Measurements from ENCODE around the gene UVSSA.

DNA sequence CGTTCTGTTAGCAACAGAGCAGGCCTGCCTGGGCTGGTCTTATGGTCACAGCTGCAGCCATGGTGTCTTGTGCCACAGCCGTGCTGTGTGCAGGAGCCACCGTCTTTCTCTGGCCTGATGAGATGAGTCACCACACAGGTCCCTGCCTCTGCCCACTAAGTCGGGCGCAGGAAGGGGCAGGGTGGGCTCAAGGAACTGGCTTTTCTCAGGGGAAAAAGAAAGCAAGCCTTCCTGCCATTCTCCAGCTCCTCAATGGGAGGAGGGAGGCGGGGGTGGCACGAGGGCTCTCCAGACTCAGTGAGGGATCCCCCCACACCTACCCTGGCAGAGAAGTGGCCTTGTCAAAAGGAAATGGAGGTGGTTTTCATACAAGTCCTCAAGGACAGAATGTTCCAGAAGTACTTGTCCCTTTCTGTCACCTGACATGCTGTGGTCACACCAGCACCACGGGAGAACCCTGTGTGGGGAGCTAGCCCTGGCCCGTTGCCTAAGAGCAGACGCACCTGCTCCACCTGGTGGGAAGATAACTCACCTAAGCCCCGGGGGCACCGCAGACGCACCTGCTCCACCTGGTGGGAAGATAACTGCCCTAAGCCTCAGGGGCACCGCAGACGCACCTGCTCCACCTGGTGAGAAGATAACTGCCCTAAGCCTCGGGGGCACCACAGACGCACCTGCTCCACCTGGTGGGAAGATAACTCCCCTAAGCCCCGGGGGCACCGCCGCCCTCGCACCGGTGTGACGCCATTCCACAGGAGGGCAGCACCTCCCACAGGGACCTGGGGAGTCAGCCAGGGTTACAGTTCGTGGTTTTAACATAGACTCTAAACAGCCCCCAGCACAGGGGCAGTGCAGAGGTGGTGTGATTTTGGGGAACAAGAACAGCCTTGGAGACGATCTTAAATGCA, 18.5 kb downstream of the UVSSA start:
- TF ChIP-seq ZBTB34 (CRISPR knock-in tag; IDR thresholded peaks at IDR 0.05) (no peak), POLR2A (conservative IDR thresholded peaks at IDR 0.05) (no peak), SP1 (CRISPR knock-in tag; IDR thresholded peaks at IDR 0.05) (no peak), NFIC (IDR thresholded peaks at IDR 0.05) (no peak), ZNF133 (CRISPR knock-in tag; IDR thresholded peaks at IDR 0.05) (no peak), ATF4 (CRISPR knock-in tag; IDR thresholded peaks at IDR 0.05) (no peak), SRSF1 (IDR thresholded peaks at IDR 0.05; ENCODE audit: low read depth, low read length) (no peak), MEF2A (IDR thresholded peaks at IDR 0.05; ENCODE audit: control insufficient read depth, low read depth, low read length) (no peak)
- TF ChIP-seq, protein P1, sequence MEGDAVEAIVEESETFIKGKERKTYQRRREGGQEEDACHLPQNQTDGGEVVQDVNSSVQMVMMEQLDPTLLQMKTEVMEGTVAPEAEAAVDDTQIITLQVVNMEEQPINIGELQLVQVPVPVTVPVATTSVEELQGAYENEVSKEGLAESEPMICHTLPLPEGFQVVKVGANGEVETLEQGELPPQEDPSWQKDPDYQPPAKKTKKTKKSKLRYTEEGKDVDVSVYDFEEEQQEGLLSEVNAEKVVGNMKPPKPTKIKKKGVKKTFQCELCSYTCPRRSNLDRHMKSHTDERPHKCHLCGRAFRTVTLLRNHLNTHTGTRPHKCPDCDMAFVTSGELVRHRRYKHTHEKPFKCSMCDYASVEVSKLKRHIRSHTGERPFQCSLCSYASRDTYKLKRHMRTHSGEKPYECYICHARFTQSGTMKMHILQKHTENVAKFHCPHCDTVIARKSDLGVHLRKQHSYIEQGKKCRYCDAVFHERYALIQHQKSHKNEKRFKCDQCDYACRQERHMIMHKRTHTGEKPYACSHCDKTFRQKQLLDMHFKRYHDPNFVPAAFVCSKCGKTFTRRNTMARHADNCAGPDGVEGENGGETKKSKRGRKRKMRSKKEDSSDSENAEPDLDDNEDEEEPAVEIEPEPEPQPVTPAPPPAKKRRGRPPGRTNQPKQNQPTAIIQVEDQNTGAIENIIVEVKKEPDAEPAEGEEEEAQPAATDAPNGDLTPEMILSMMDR (IDR thresholded peaks at IDR 0.05 in 2 of 3, conservative IDR thresholded peaks at IDR 0.05 in 1 of 3; ENCODE audit: insufficient read depth in 2 of 3, low read depth in 1 of 3, low read length in 3 of 3) = peak; percentile 23 to 46 (median 34); a peak in 5 of 6 replicates

Measured in K562 (cell line).